Keratinocyte (primary cell): ENCODE data around the gene SIVA1. TPM values are rescaled to one million over a fixed set of nuclear protein-coding genes. Genes with fewer than 3 reads are reported as not detected.

ENCODE experiments used
- DNase-seq: peaks from one replicate; pipeline ENCODE4 v3.0.0-alpha.2; 2011; ENCODE audit warnings: low read depth, missing footprints, low spot score
- FAIRE-seq: peaks from 2 replicates; lab custom pipeline; 2011; peaks lifted over from hg19 to GRCh38; lab: Jason Lieb, UNC
- H2AFZ ChIP-seq: 2 replicates; pipeline ENCODE4 v1.6.0; 2012; ENCODE audit warnings: low read length, control low read depth, inconsistent platforms; ENCODE audit not compliant: control insufficient read depth
- H3K27ac ChIP-seq: 2 replicates; pipeline ENCODE4 v1.5.1; 2011; ENCODE audit warnings: low read length; ENCODE audit not compliant: control insufficient read depth, insufficient read depth
- H3K27me3 ChIP-seq: 3 replicates; pipeline ENCODE4 v1.6.0; 2011; ENCODE audit warnings: low read length; ENCODE audit not compliant: control insufficient read depth, insufficient read depth; ENCODE audit errors: extremely low read depth
- H3K36me3 ChIP-seq, 2 experiments: 2 replicates in 1 of 2; 3 replicates in 1 of 2; pipeline ENCODE4 v1.5.1; 2011; ENCODE audit warnings: low read length in 2 of 2, mild to moderate bottlenecking in 1 of 2; ENCODE audit not compliant: control insufficient read depth in 2 of 2, insufficient read depth in 2 of 2; ENCODE audit errors: extremely low read depth in 1 of 2
- H3K4me1 ChIP-seq: 3 replicates; pipeline ENCODE4 v1.5.1; 2011; ENCODE audit warnings: low read length; ENCODE audit not compliant: control insufficient read depth, insufficient read depth; ENCODE audit errors: extremely low read depth
- H3K4me2 ChIP-seq: 3 replicates; pipeline ENCODE4 v1.6.0; 2011; ENCODE audit warnings: low read depth, low read length; ENCODE audit not compliant: control insufficient read depth, insufficient read depth; ENCODE audit errors: extremely low read depth
- H3K4me3 ChIP-seq, 3 experiments: fragments of 200-600 bp in 1 of 3; sonication (generic) in 1 of 3; 2 replicates in 2 of 3; 3 replicates in 1 of 3; pipeline ENCODE4 v1.5.1; 2011 to 2016; ENCODE audit warnings: low read length in 3 of 3, mild to moderate bottlenecking in 3 of 3, control low read depth in 2 of 3, inconsistent platforms in 1 of 3, low read depth in 1 of 3, mixed read lengths in 1 of 3, mixed run types in 1 of 3, moderate library complexity in 1 of 3; ENCODE audit not compliant: control insufficient read depth in 2 of 3, insufficient read depth in 2 of 3; ENCODE audit errors: extremely low read depth in 1 of 3
- H3K79me2 ChIP-seq: 2 replicates; pipeline ENCODE4 v1.6.0; 2012; ENCODE audit warnings: low read length; ENCODE audit not compliant: control insufficient read depth, insufficient read depth
- H3K9ac ChIP-seq: 3 replicates; pipeline ENCODE4 v1.6.0; 2011; ENCODE audit warnings: low read length; ENCODE audit not compliant: control insufficient read depth, insufficient read depth; ENCODE audit errors: extremely low read depth
- H3K9me1 ChIP-seq: 3 replicates; pipeline ENCODE4 v1.6.0; 2011; ENCODE audit warnings: low read length; ENCODE audit not compliant: control insufficient read depth, insufficient read depth; ENCODE audit errors: extremely low read depth
- H3K9me3 ChIP-seq: 2 replicates; pipeline ENCODE4 v1.5.1; 2012; ENCODE audit warnings: low read depth, low read length; ENCODE audit not compliant: control insufficient read depth
- H4K20me1 ChIP-seq: 3 replicates; pipeline ENCODE4 v1.6.0; 2011; ENCODE audit warnings: low read length; ENCODE audit not compliant: control insufficient read depth, insufficient read depth; ENCODE audit errors: extremely low read depth
- EZH2 ChIP-seq: IDR thresholded peaks from one replicate; pipeline ENCODE4 v1.6.1; 2012; ENCODE audit warnings: inconsistent platforms, mild to moderate bottlenecking, low read length, moderate library complexity
- dilution Hi-C: fragments of 300-500 bp; cut with MboI; formaldehyde crosslinking; loops from one replicate; pipeline ENCODE4 v1.7.0; 2020; ENCODE audit warnings: low sequenced_read_pairs; ENCODE audit not compliant: extremely low pct_ligation_motif_present
- polyA plus RNA-seq, 5 experiments: library from polyadenylated mRNA; depleted of rRNA in 3 of 5; stranded (reverse) in 3 of 5; stranded (forward) in 1 of 5; unstranded in 1 of 5; fragments of >200 nt; gene quantifications; 1 replicate in 1 of 5; 2 replicates in 3 of 5; 3 replicates in 1 of 5; pipeline versions ENCODE4 v1.2.1 to v1.2.3, GENCODE V29; 2011 to 2012; ENCODE audit warnings: missing spikeins in 2 of 5, low read depth in 1 of 5, low replicate concordance in 1 of 5
- TF ChIP-seq, protein P1 (sequence below), 3 experiments: IDR thresholded peaks in 1 of 3; conservative IDR thresholded peaks in 1 of 3; optimal IDR thresholded peaks in 1 of 3; 2 replicates in 2 of 3; 3 replicates in 1 of 3; pipeline versions ENCODE3 to v1.5.1; 2011; ENCODE audit warnings: low read length in 3 of 3, mild to moderate bottlenecking in 3 of 3, moderate library complexity in 2 of 3, control low read depth in 1 of 3, inconsistent platforms in 1 of 3; ENCODE audit not compliant: insufficient read depth in 2 of 3; ENCODE audit errors: extremely low read depth in 1 of 3

SIVA1 gene
- polyA plus RNA-seq, 1 donor (not counting 4 experiments of a cell fraction or from before 2014, with no cell fraction given) = 35.3 TPM

DNA sequence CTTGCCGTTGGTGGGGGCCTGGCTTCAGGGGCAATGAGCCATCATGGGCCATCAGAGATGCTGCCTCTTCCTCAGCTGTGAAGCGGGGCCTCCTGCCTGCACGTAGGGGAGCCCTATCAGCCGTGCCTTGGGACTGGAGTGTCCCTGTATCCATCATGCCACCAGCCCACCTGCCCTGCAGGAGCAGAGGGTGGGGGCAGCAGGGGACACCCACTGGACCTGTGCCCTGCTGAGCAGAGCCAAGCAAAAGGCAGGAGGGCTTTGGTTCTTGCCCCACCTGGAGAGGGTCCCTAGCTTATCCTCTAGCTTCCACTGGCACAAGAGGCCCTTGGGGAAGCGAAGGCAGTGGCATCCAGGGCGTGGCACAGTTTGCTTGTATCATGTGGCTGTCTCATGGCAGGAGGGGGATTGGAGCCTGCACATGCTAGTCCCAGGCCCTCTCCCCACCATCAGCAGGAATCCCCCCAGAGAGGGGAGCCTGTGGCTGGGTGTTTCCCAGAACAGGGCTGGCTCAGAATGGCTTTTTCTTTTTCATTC is 18.8 kb upstream of the SIVA1 start:
- dilution Hi-C loops = no loop called here
- Histone ChIP-seq H3K9me1 (no peaks in the 10 kb centered on the region), H3K9me3 (no peaks in the 10 kb centered on the region), H3K4me3 (no peak overlapping the region), H2AFZ (no peak overlapping the region), H3K4me2 (no peak overlapping the region), H3K4me1 (peaks cover 20% of the 10 kb centered on the region), H3K27ac (no peak overlapping the region), H4K20me1 (no peaks in the 10 kb centered on the region), H3K79me2 (no peaks in the 10 kb centered on the region), H3K36me3 (no peaks in the 10 kb centered on the region), H3K27me3 (no peaks in the 10 kb centered on the region), H3K9ac (no peak overlapping the region)
- TF ChIP-seq, protein P1, sequence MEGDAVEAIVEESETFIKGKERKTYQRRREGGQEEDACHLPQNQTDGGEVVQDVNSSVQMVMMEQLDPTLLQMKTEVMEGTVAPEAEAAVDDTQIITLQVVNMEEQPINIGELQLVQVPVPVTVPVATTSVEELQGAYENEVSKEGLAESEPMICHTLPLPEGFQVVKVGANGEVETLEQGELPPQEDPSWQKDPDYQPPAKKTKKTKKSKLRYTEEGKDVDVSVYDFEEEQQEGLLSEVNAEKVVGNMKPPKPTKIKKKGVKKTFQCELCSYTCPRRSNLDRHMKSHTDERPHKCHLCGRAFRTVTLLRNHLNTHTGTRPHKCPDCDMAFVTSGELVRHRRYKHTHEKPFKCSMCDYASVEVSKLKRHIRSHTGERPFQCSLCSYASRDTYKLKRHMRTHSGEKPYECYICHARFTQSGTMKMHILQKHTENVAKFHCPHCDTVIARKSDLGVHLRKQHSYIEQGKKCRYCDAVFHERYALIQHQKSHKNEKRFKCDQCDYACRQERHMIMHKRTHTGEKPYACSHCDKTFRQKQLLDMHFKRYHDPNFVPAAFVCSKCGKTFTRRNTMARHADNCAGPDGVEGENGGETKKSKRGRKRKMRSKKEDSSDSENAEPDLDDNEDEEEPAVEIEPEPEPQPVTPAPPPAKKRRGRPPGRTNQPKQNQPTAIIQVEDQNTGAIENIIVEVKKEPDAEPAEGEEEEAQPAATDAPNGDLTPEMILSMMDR (optimal IDR thresholded peaks at IDR 0.05 in 1 of 3, IDR thresholded peaks at IDR 0.05 in 1 of 3, conservative IDR thresholded peaks at IDR 0.05 in 1 of 3; ENCODE audit: extremely low read depth in 1 of 3, insufficient read depth in 2 of 3, low read length in 3 of 3) = no peak
- TF ChIP-seq EZH2 = no peak
- DNase-seq (no peak), FAIRE-seq (no peak)

DNA sequence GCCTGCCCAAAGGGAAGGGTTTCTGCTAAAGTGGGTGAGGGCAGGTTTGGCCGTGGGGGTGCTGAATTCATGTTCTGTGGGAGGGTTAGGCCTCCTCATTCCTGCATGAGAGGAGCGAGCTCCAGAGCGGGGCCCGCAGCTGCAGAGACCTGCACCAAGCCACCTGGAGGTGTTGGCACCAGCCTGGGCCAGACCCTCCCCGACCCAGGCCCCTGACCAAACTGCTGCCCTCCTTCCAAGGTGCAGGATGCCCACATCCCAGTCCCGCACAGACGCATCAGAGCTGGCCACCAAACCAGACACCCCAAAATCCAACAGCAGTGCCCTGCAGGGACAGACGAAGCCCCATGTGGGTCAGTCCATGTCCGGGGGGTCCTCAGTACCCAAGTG is 18.4 kb upstream of the SIVA1 start:
- no peaks in the 10 kb centered on the region for H3K27me3 ChIP-seq
- H3K9me3 ChIP-seq = no peaks in the 10 kb centered on the region
- no peak overlapping the region for H2AFZ ChIP-seq
- no peak overlapping the region for H3K9ac ChIP-seq
- no peak overlapping the region for H3K27ac ChIP-seq
- H3K9me1 ChIP-seq = no peaks in the 10 kb centered on the region
- no peaks in the 10 kb centered on the region for H3K36me3 ChIP-seq
- H3K79me2 ChIP-seq = no peaks in the 10 kb centered on the region
- DNase-seq = no peak
- dilution Hi-C loops = no loop called here
- no peaks in the 10 kb centered on the region for H4K20me1 ChIP-seq
- H3K4me3 ChIP-seq = no peak overlapping the region
- H3K4me2 ChIP-seq = no peak overlapping the region
- no peak for TF ChIP-seq EZH2
- TF ChIP-seq, protein P1 (optimal IDR thresholded peaks at IDR 0.05 in 1 of 3, IDR thresholded peaks at IDR 0.05 in 1 of 3, conservative IDR thresholded peaks at IDR 0.05 in 1 of 3; ENCODE audit: extremely low read depth in 1 of 3, insufficient read depth in 2 of 3, low read length in 3 of 3) = no peak
- H3K4me1 ChIP-seq = peaks cover 20% of the 10 kb centered on the region
- no peak for FAIRE-seq
